Mesendoderm (in vitro differentiated cells): ENCODE data around the gene SCYGR4.

ENCODE experiments used
- DNase-seq: peaks from one replicate; pipeline ENCODE4 v3.0.0; 2013
- H2AK5ac ChIP-seq: 2 replicates; pipeline ENCODE4 v1.6.1; 2013; ENCODE audit warnings: low read length, inconsistent platforms
- H2BK120ac ChIP-seq: 2 replicates; pipeline ENCODE4 v1.6.1; 2013; ENCODE audit warnings: low read depth, mild to moderate bottlenecking, low read length, moderate library complexity, mixed read lengths
- H2BK15ac ChIP-seq: replicated peaks from 2 replicates; pipeline ENCODE4 v1.6.1; 2013; ENCODE audit warnings: low read depth, mild to moderate bottlenecking, moderate library complexity
- H2BK5ac ChIP-seq: 2 replicates; pipeline ENCODE4 v1.6.1; 2013; ENCODE audit warnings: low read length, inconsistent platforms
- H3K18ac ChIP-seq: 2 replicates; pipeline ENCODE4 v1.6.1; 2013; ENCODE audit warnings: mild to moderate bottlenecking, low read length, mixed read lengths
- H3K23ac ChIP-seq: one replicate; pipeline ENCODE4 v1.6.1; 2013; ENCODE audit warnings: low read length
- H3K27ac ChIP-seq: 2 replicates; pipeline ENCODE4 v1.5.1; 2013; ENCODE audit warnings: low read depth, mild to moderate bottlenecking, inconsistent platforms, low read length, moderate library complexity
- H3K27me3 ChIP-seq: 2 replicates; pipeline ENCODE4 v1.6.1; 2013; ENCODE audit warnings: low read length, control low read depth, mild to moderate bottlenecking, inconsistent platforms; ENCODE audit not compliant: insufficient read depth, poor library complexity
- H3K36me3 ChIP-seq: 2 replicates; pipeline ENCODE4 v1.6.1; 2013; ENCODE audit warnings: low read length, inconsistent platforms; ENCODE audit not compliant: control insufficient read depth, insufficient read depth
- H3K4ac ChIP-seq: one replicate; pipeline ENCODE4 v1.6.1; 2013; ENCODE audit warnings: low read depth, mild to moderate bottlenecking, low read length, moderate library complexity
- H3K4me1 ChIP-seq: 2 replicates; pipeline ENCODE4 v1.6.1; 2013; ENCODE audit warnings: low read depth, low read length, inconsistent platforms; ENCODE audit not compliant: control insufficient read depth
- H3K4me2 ChIP-seq: 2 replicates; pipeline ENCODE4 v1.6.1; 2013; ENCODE audit warnings: low read length
- H3K4me3 ChIP-seq: 2 replicates; pipeline ENCODE4 v1.5.1; 2013; ENCODE audit warnings: mild to moderate bottlenecking, low read length
- H3K56ac ChIP-seq: one replicate; pipeline ENCODE4 v1.6.1; 2013; ENCODE audit warnings: low read length
- H3K79me1 ChIP-seq: 2 replicates; pipeline ENCODE4 v1.6.1; 2013; ENCODE audit warnings: low read length, inconsistent platforms
- H3K79me2 ChIP-seq: 2 replicates; pipeline ENCODE4 v1.6.1; 2013; ENCODE audit warnings: mild to moderate bottlenecking, low read length; ENCODE audit not compliant: control insufficient read depth, insufficient read depth
- H3K9ac ChIP-seq: 2 replicates; pipeline ENCODE4 v1.6.1; 2013; ENCODE audit warnings: low read length, inconsistent platforms
- H4K5ac ChIP-seq: one replicate; pipeline ENCODE4 v1.6.1; 2013; ENCODE audit warnings: low read length
- H4K8ac ChIP-seq: one replicate; pipeline ENCODE4 v1.6.1; 2013; ENCODE audit warnings: low read depth, mild to moderate bottlenecking, control low read depth, low read length, moderate library complexity
- WGBS: extraction: QIAGEN DNeasy Blood & Tissue Kit; methylation state at CpG from one replicate; pipeline ENCODE4 v1.1.7; 2013; ENCODE audit warnings: low lambda C conversion rate, missing lambda C conversion rate; ENCODE audit not compliant: insufficient coverage; ENCODE audit errors: extremely low coverage; 5-methylcytosine and 5-hydroxymethylcytosine counted together

The SCYGR4 gene

DNA sequence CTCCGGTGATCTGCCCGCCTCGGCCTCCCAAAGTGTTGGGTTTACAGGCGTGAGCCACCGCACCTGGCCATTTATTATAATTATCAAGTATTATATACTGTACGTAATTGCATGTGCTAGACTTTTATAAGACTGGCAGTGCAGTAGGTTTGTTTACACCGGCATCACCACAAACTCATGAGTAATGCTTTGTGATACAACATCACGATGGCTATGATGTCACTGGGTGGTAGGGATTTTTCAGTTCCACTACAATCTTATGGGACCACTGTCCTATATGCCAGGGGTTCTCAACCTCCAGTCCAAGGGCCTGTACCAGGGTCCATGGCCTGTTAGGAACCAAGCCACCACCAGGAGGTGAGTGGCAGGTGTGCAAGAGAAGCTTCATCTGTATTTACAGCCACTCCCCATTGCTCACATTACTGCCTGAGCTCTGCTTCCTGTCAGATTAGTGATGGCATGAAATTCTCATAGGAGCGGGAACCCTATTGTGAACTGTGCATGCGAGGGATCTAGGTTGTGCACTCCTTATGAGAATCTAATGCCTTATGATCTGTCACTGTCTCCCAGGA, 9.4 kb downstream of the SCYGR4 start:
- Histone ChIP-seq H3K23ac (no peak overlapping the region), H3K4ac (no peak overlapping the region), H3K27me3 (no peaks in the 10 kb centered on the region), H3K18ac (no peak overlapping the region), H3K79me1 (no peaks in the 10 kb centered on the region), H3K4me2 (no peak overlapping the region), H3K56ac (no peak overlapping the region), H3K79me2 (no peaks in the 10 kb centered on the region), H2BK120ac (no peak overlapping the region), H3K4me3 (no peak overlapping the region), H4K5ac (no peak overlapping the region), H2AK5ac (no peak overlapping the region), H4K8ac (no peak overlapping the region), H3K36me3 (no peaks in the 10 kb centered on the region), H3K9ac (no peak overlapping the region), H3K4me1 (no peaks in the 10 kb centered on the region), H2BK5ac (no peak overlapping the region), H3K27ac (no peak overlapping the region), H2BK15ac (no peak overlapping the region)
- DNase-seq = no peak
- WGBS = no CpG with 5 or more reads among the region's 10 CpGs

DNA sequence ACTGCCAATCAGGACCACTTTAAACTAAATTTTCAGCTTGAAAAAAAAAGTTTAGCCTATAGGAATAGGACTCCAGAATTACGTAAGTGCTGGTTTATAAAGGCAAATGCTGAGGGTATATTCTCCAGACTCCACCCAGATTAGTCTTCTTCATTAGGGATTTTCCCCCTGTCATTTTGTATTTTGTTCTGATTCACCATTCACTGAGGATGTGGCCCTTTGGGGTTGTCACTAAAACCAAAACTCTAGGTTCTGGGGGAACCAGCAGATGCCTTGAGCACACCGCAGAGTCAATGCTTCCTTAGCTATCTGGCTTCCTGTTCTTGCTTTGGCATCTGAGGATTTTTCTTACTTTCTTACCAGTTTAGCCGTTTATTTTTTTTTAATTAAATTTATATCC, 10.5 kb downstream of the SCYGR4 start:
- H3K4me2 ChIP-seq = no peak overlapping the region
- no peak overlapping the region for H4K8ac ChIP-seq
- H2AK5ac ChIP-seq = no peak overlapping the region
- H4K5ac ChIP-seq = no peak overlapping the region
- no peaks in the 10 kb centered on the region for H3K36me3 ChIP-seq
- no peaks in the 10 kb centered on the region for H3K79me1 ChIP-seq
- no peak overlapping the region for H3K4me3 ChIP-seq
- no peak overlapping the region for H3K56ac ChIP-seq
- no peak overlapping the region for H2BK120ac ChIP-seq
- H3K23ac ChIP-seq = no peak overlapping the region
- H3K9ac ChIP-seq = no peak overlapping the region
- no peaks in the 10 kb centered on the region for H3K27me3 ChIP-seq
- no peak overlapping the region for H2BK5ac ChIP-seq
- H3K79me2 ChIP-seq = no peaks in the 10 kb centered on the region
- H3K18ac ChIP-seq = no peak overlapping the region
- H3K27ac ChIP-seq = no peak overlapping the region
- DNase-seq = no peak
- no peak overlapping the region for H3K4ac ChIP-seq
- no peak overlapping the region for H2BK15ac ChIP-seq
- no peaks in the 10 kb centered on the region for H3K4me1 ChIP-seq
- no CpG with 5 or more reads among the region's 3 CpGs for WGBS

DNA sequence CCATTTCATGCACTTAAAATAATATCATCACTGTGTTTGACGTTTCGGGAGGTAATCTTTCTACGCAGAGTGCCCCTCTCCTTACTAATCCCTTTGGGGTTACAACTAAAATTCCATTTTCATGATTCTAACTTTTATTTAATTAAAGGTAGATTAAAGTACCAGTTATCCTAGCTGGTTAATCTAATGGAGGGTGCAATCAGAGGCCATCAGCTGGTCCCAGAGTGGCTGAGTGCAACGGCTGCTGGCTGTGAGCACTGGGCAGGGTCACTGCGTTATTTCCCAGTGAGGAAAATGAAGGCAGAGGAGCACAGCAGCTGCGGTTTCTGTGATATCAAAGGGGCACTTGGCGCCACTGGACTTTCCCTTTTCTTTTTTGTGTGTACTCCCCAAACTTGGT, 12.1 kb downstream of the SCYGR4 start:
- no peak overlapping the region for H4K8ac ChIP-seq
- no peak overlapping the region for H2BK5ac ChIP-seq
- H3K4me3 ChIP-seq = no peak overlapping the region
- no peak overlapping the region for H3K9ac ChIP-seq
- no peak for DNase-seq
- H2BK15ac ChIP-seq = no peak overlapping the region
- H3K4me2 ChIP-seq = no peak overlapping the region
- H2AK5ac ChIP-seq = no peak overlapping the region
- no peak overlapping the region for H3K23ac ChIP-seq
- H3K4ac ChIP-seq = no peak overlapping the region
- no peak overlapping the region for H3K56ac ChIP-seq
- no peaks in the 10 kb centered on the region for H3K36me3 ChIP-seq
- no peaks in the 10 kb centered on the region for H3K79me1 ChIP-seq
- no peaks in the 10 kb centered on the region for H3K27me3 ChIP-seq
- WGBS = no CpG with 5 or more reads among the region's 7 CpGs
- no peak overlapping the region for H3K27ac ChIP-seq
- no peak overlapping the region for H2BK120ac ChIP-seq
- H3K4me1 ChIP-seq = no peaks in the 10 kb centered on the region
- no peaks in the 10 kb centered on the region for H3K79me2 ChIP-seq
- H4K5ac ChIP-seq = no peak overlapping the region
- no peak overlapping the region for H3K18ac ChIP-seq

DNA sequence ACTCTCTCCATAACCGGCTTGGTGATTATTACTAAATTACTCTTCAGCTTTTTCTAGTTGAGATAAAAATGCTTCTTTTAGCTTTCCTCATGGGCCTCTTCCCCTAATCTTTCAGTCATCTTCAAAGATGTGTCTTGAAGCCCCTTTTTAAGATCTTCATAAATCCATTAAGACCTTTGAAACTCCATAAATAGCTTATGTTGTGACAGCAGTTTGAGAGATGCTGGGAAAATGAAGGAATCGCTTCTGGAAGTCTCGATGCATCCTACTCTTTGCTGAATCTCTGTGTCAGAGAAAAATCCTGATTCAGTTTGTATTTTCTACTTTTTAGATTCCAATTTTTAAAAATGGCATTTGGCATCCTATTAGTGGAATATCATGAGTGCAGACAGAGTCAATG, 13.0 kb downstream of the SCYGR4 start:
- no peak overlapping the region for H3K4ac ChIP-seq
- H3K4me3 ChIP-seq = no peak overlapping the region
- WGBS = no CpG with 5 or more reads among the region's 3 CpGs
- no peaks in the 10 kb centered on the region for H3K4me1 ChIP-seq
- H2BK120ac ChIP-seq = no peak overlapping the region
- no peaks in the 10 kb centered on the region for H3K36me3 ChIP-seq
- no peak overlapping the region for H4K5ac ChIP-seq
- H3K9ac ChIP-seq = no peak overlapping the region
- no peak for DNase-seq
- H3K79me2 ChIP-seq = no peaks in the 10 kb centered on the region
- no peak overlapping the region for H3K27ac ChIP-seq
- H2BK15ac ChIP-seq = no peak overlapping the region
- no peaks in the 10 kb centered on the region for H3K27me3 ChIP-seq
- no peaks in the 10 kb centered on the region for H3K79me1 ChIP-seq
- H3K4me2 ChIP-seq = no peak overlapping the region
- no peak overlapping the region for H3K56ac ChIP-seq
- no peak overlapping the region for H3K23ac ChIP-seq
- no peak overlapping the region for H4K8ac ChIP-seq
- no peak overlapping the region for H2AK5ac ChIP-seq
- H2BK5ac ChIP-seq = no peak overlapping the region
- no peak overlapping the region for H3K18ac ChIP-seq

DNA sequence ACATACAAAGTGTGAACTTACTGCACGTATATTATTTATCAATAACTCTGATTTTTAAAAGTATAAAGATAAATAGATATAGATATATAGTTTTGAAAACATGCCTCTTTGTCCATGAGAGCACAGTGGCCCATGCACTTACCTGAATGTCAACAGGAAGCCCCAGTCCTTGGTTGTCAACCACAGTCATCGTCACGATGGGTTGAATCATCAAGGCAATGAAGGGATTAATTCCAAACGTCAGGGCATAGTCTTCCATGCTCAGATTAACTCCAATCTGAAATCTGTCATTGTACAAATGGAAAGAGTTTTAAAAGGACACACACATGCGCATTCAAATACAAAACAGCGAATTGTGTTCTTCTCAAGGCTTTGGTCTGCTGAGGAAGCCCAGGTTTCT, 15.5 kb downstream of the SCYGR4 start:
- Histone ChIP-seq H3K79me1 (no peaks in the 10 kb centered on the region), H3K4me3 (no peak overlapping the region), H2BK5ac (no peak overlapping the region), H3K79me2 (no peaks in the 10 kb centered on the region), H4K5ac (no peak overlapping the region), H3K56ac (no peak overlapping the region), H3K4me1 (no peaks in the 10 kb centered on the region), H3K9ac (no peak overlapping the region), H3K23ac (no peak overlapping the region), H3K27me3 (no peaks in the 10 kb centered on the region), H3K36me3 (no peaks in the 10 kb centered on the region), H3K27ac (no peak overlapping the region), H2BK120ac (no peak overlapping the region), H2AK5ac (no peak overlapping the region), H3K4ac (no peak overlapping the region), H3K4me2 (no peak overlapping the region), H3K18ac (no peak overlapping the region), H2BK15ac (no peak overlapping the region), H4K8ac (no peak overlapping the region)
- DNase-seq = no peak
- no CpG with 5 or more reads among the region's 6 CpGs for WGBS

DNA sequence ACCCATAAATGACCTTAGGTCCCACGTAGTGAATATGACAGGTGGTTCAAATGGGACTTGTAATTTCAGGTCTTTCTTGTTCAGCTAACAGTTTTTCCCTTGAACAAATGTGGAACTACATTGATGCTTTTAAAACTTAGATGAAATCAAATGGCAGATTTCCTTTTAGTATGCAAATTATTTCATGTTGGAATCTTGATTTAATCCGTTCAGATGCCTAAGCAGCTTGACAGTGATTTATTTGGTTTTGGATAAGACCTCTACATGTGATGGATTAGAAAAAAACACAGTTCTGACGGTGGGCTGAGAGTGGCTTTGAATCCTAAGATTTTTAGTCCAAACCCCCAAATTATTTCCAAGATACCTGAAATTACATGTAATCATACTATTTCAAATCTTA, 16.9 kb downstream of the SCYGR4 start:
- Histone ChIP-seq H3K18ac (no peak overlapping the region), H3K79me1 (no peaks in the 10 kb centered on the region), H3K4ac (no peak overlapping the region), H3K27me3 (no peaks in the 10 kb centered on the region), H3K79me2 (no peaks in the 10 kb centered on the region), H3K27ac (no peak overlapping the region), H2BK5ac (no peak overlapping the region), H4K8ac (no peak overlapping the region), H3K56ac (no peak overlapping the region), H3K23ac (no peak overlapping the region), H2BK120ac (no peak overlapping the region), H3K4me1 (no peaks in the 10 kb centered on the region), H4K5ac (no peak overlapping the region), H3K4me3 (no peak overlapping the region), H3K36me3 (no peaks in the 10 kb centered on the region), H2AK5ac (no peak overlapping the region), H2BK15ac (no peak overlapping the region), H3K4me2 (no peak overlapping the region), H3K9ac (no peak overlapping the region)
- DNase-seq = no peak
- WGBS = no CpG with 5 or more reads among the region's 3 CpGs
